ENCODE measurements around the gene MAJIN. TPM values are rescaled to one million over a fixed set of nuclear protein-coding genes. Genes with fewer than 3 reads are reported as not detected.
A peak's percentile ranks its signal among the peaks of the same experiment; 100 is the strongest.
"Not testable (repeated sequence)": the region's sequence is repeated elsewhere in the genome, so short reads cannot be mapped to it uniquely, and the experiment has no call there.

The MAJIN gene
- total and polyA plus RNA-seq, 3 experiments from 2014 or later, result not detected

GRCh38 chr11:65013888-65014725 lies 42.2 kb upstream of the MAJIN start, which contains the start of gene ARL2:
ARL2 (plus strand) TSS chr11:65014160; CDS start chr11:65014208, 48 bp downstream.
- Histone ChIP-seq H3K27ac (ENCODE audit: low read depth, low read length) (peak within 1 kb of the TSS; percentile 97), H3K9me3 (ENCODE audit: low read length) (no peaks in the 10 kb centered on the region), H3K4me3 (ENCODE audit: low read length) (peak within 1 kb of the TSS; percentile 99), H3K36me3 (ENCODE audit: insufficient read depth, low read length) (no peaks in the 10 kb centered on the region), H3K27me3 (ENCODE audit: insufficient read depth, low read length, poor library complexity, severe bottlenecking) (no peaks in the 10 kb centered on the region), H3K4me1 (ENCODE audit: insufficient read depth, low read length) (peaks cover 12% of the 10 kb centered on the region)
- Mint-ChIP-seq H3K4me1 (peaks cover 18 to 33% (median 23%) of the 10 kb centered on the region in 3 donors), H3K4me3 (peak within 1 kb of the TSS; percentile 92 to 96 (median 94)), H3K27me3 (no peaks in the 10 kb centered on the region), H3K27ac (peak within 1 kb of the TSS; percentile 95 to 99 (median 98)), H3K9me3 (no peaks in the 10 kb centered on the region), H3K36me3 (peaks cover 0 to 16% (median 0%) of the 10 kb centered on the region in 3 donors)
- ChIA-PET CTCF (interaction anchor here (0.7 to 3.9 kb wide), 29 partner anchors 11 to 303 kb away, joined by 3 to 27 read pairs (median 4); partner anchors contain the start of genes CAPN1, CDC42BPG, FAU and MRPL49), POLR2A (interaction anchor here (0.6 to 1.8 kb wide), 12 partner anchors 16 to 236 kb away, joined by 3 to 8 read pairs (median 3); partner anchors contain the start of genes CDC42BPG, FAU, MRPL49 and PPP2R5B)
- DNase-seq, result peak; percentile 80 to 90 (median 84)

GRCh38 chr11:65013130-65013887 lies 41.4 kb upstream of the MAJIN start:
- no peaks in the 10 kb centered on the region for H3K9me3 Mint-ChIP-seq
- ChIA-PET POLR2A (interaction anchor here (0.6 to 1.8 kb wide), 5 partner anchors 17 to 235 kb away, joined by 3 to 8 read pairs (median 4); partner anchors contain the start of genes BATF2, FAU, MRPL49 and SAC3D1), CTCF (interaction anchor here (0.7 to 3.9 kb wide), 29 partner anchors 10 to 324 kb away, joined by 3 to 27 read pairs (median 4); partner anchors contain the start of genes BATF2, FAU, MRPL49 and SAC3D1)
- H3K27me3 Mint-ChIP-seq, result no peaks in the 10 kb centered on the region
- H3K36me3 ChIP-seq (ENCODE audit: insufficient read depth, low read length), result no peaks in the 10 kb centered on the region
- H3K9me3 ChIP-seq (ENCODE audit: low read length), result no peaks in the 10 kb centered on the region
- H3K4me3 ChIP-seq (ENCODE audit: low read length), result peak overlapping the region; percentile 99
- peak overlapping the region; percentile 92 to 96 (median 94) for H3K4me3 Mint-ChIP-seq
- H3K27ac ChIP-seq (ENCODE audit: low read depth, low read length), result peak overlapping the region; percentile 97
- H3K27ac Mint-ChIP-seq, result peak overlapping the region; percentile 95 to 99 (median 98)
- peak; percentile 85 to 94 (median 88) for DNase-seq
- peaks cover 18 to 33% (median 23%) of the 10 kb centered on the region in 3 donors for H3K4me1 Mint-ChIP-seq
- H3K4me1 ChIP-seq (ENCODE audit: insufficient read depth, low read length), result peaks cover 12% of the 10 kb centered on the region
- H3K36me3 Mint-ChIP-seq, result peaks cover 0 to 16% (median 0%) of the 10 kb centered on the region in 3 donors
- H3K27me3 ChIP-seq (ENCODE audit: insufficient read depth, low read length, poor library complexity, severe bottlenecking), result no peaks in the 10 kb centered on the region

GRCh38 chr11:65008873-65009272 lies 37.0 kb upstream of the MAJIN start:
- no peak for DNase-seq
- H3K27me3 Mint-ChIP-seq, result peaks cover 0 to 2% of the 10 kb centered on the region in 2 donors
- Histone ChIP-seq H3K4me3 (ENCODE audit: low read length) (no peak overlapping the region), H3K27ac (ENCODE audit: low read depth, low read length) (no peak overlapping the region), H3K4me1 (ENCODE audit: insufficient read depth, low read length) (peaks cover 6% of the 10 kb centered on the region), H3K27me3 (ENCODE audit: insufficient read depth, low read length, poor library complexity, severe bottlenecking) (no peaks in the 10 kb centered on the region), H3K9me3 (ENCODE audit: low read length) (no peaks in the 10 kb centered on the region), H3K36me3 (ENCODE audit: insufficient read depth, low read length) (no peaks in the 10 kb centered on the region)
- peaks cover 6 to 10% (median 8%) of the 10 kb centered on the region in 3 donors for H3K4me1 Mint-ChIP-seq
- CTCF ChIA-PET, result no interaction called here
- no peaks in the 10 kb centered on the region for H3K9me3 Mint-ChIP-seq
- H3K36me3 Mint-ChIP-seq, result peaks cover 0 to 3% (median 0%) of the 10 kb centered on the region in 3 donors
- POLR2A ChIA-PET, result no interaction called here
- H3K27ac Mint-ChIP-seq, result no peak overlapping the region
- no peak overlapping the region for H3K4me3 Mint-ChIP-seq

GRCh38 chr11:65008016-65008415 lies 36.1 kb upstream of the MAJIN start:
- Mint-ChIP-seq H3K27ac (no peak overlapping the region), H3K36me3 (no peaks in the 10 kb centered on the region), H3K4me1 (peaks cover 0 to 2% (median 2%) of the 10 kb centered on the region in 3 donors), H3K4me3 (no peak overlapping the region), H3K9me3 (no peaks in the 10 kb centered on the region), H3K27me3 (peaks cover 0 to 3% of the 10 kb centered on the region in 2 donors)
- DNase-seq, result no peak
- ChIA-PET POLR2A (no interaction called here), CTCF (no interaction called here)
- Histone ChIP-seq H3K27ac (ENCODE audit: low read depth, low read length) (no peak overlapping the region), H3K36me3 (ENCODE audit: insufficient read depth, low read length) (no peaks in the 10 kb centered on the region), H3K27me3 (ENCODE audit: insufficient read depth, low read length, poor library complexity, severe bottlenecking) (no peaks in the 10 kb centered on the region), H3K9me3 (ENCODE audit: low read length) (no peaks in the 10 kb centered on the region), H3K4me1 (ENCODE audit: insufficient read depth, low read length) (peaks cover 1% of the 10 kb centered on the region), H3K4me3 (ENCODE audit: low read length) (no peak overlapping the region)

GRCh38 chr11:65003968-65004367 lies 32.1 kb upstream of the MAJIN start:
- POLR2A ChIA-PET; H3K9me3 ChIP-seq (ENCODE audit: low read length); H3K27ac Mint-ChIP-seq; H3K4me1 Mint-ChIP-seq; H3K4me3 ChIP-seq (ENCODE audit: low read length); H3K4me3 Mint-ChIP-seq; H3K27ac ChIP-seq (ENCODE audit: low read depth, low read length); H3K27me3 ChIP-seq (ENCODE audit: insufficient read depth, low read length, poor library complexity, severe bottlenecking); H3K27me3 Mint-ChIP-seq; H3K9me3 Mint-ChIP-seq; H3K36me3 ChIP-seq (ENCODE audit: insufficient read depth, low read length); H3K36me3 Mint-ChIP-seq; DNase-seq; H3K4me1 ChIP-seq (ENCODE audit: insufficient read depth, low read length): not testable (repeated sequence)
- CTCF ChIA-PET, result interaction anchor here (1.2 to 3.2 kb wide), 2 partner anchors 10 to 106 kb away, joined by 4 to 10 read pairs; partner anchors contain the start of gene ARL2

- H3K27me3 ChIP-seq (ENCODE audit: insufficient read depth, low read length, poor library complexity, severe bottlenecking), result no peaks in the 10 kb centered on the region
- no peaks in the 10 kb centered on the region for H3K36me3 ChIP-seq (ENCODE audit: insufficient read depth, low read length)
- no peaks in the 10 kb centered on the region for H3K9me3 ChIP-seq (ENCODE audit: low read length)
- CTCF ChIA-PET, result interaction anchor here (1.2 to 3.2 kb wide), 3 partner anchors 11 to 155 kb away, joined by 3 to 10 read pairs (median 4); partner anchors contain the start of gene ARL2
- POLR2A ChIA-PET, result no interaction called here
- H3K4me3 Mint-ChIP-seq, result no peak overlapping the region
- H3K4me1 ChIP-seq (ENCODE audit: insufficient read depth, low read length), result peaks cover 9% of the 10 kb centered on the region
- H3K4me3 ChIP-seq (ENCODE audit: low read length), result no peak overlapping the region
- H3K9me3 Mint-ChIP-seq, result no peaks in the 10 kb centered on the region
- no peak for DNase-seq
- peaks cover 0 to 4% of the 10 kb centered on the region in 2 donors for H3K27me3 Mint-ChIP-seq
- H3K4me1 Mint-ChIP-seq, result peaks cover 3 to 6% (median 4%) of the 10 kb centered on the region in 3 donors
- H3K36me3 Mint-ChIP-seq, result no peaks in the 10 kb centered on the region
- H3K27ac Mint-ChIP-seq, result no peak overlapping the region
- H3K27ac ChIP-seq (ENCODE audit: low read depth, low read length), result no peak overlapping the region
Observed at GRCh38 chr11:65003282-65003681, 31.4 kb upstream of the MAJIN start.

- ChIA-PET CTCF (interaction anchor here (1.2 to 3.2 kb wide), 2 partner anchors 12 to 155 kb away, joined by 3 to 10 read pairs; partner anchors contain the start of gene ARL2), POLR2A (no interaction called here)
- Mint-ChIP-seq H3K27ac (no peak overlapping the region), H3K27me3 (peaks cover 0 to 4% of the 10 kb centered on the region in 2 donors), H3K4me3 (no peak overlapping the region), H3K9me3 (no peaks in the 10 kb centered on the region), H3K4me1 (peaks cover 5 to 9% (median 6%) of the 10 kb centered on the region in 3 donors), H3K36me3 (no peaks in the 10 kb centered on the region)
- H3K9me3 ChIP-seq (ENCODE audit: low read length), result no peaks in the 10 kb centered on the region
- no peaks in the 10 kb centered on the region for H3K27me3 ChIP-seq (ENCODE audit: insufficient read depth, low read length, poor library complexity, severe bottlenecking)
- H3K27ac ChIP-seq (ENCODE audit: low read depth, low read length), result no peak overlapping the region
- no peaks in the 10 kb centered on the region for H3K36me3 ChIP-seq (ENCODE audit: insufficient read depth, low read length)
- H3K4me1 ChIP-seq (ENCODE audit: insufficient read depth, low read length), result peaks cover 9% of the 10 kb centered on the region
- no peak overlapping the region for H3K4me3 ChIP-seq (ENCODE audit: low read length)
- no peak for DNase-seq
Observed at GRCh38 chr11:65002706-65003105, 30.8 kb upstream of the MAJIN start.
